COR-L47 (cell line): ENCODE data around the gene DNM1L.
"Not testable (repeated sequence)": the region's sequence is repeated elsewhere in the genome, so short reads cannot be mapped to it uniquely, and the experiment has no call there.

Experiments
- DNase-seq: peaks from one replicate; lab custom pipeline; 2025; lab: John Stamatoyannopoulos, UW

DNM1L gene

DNA sequence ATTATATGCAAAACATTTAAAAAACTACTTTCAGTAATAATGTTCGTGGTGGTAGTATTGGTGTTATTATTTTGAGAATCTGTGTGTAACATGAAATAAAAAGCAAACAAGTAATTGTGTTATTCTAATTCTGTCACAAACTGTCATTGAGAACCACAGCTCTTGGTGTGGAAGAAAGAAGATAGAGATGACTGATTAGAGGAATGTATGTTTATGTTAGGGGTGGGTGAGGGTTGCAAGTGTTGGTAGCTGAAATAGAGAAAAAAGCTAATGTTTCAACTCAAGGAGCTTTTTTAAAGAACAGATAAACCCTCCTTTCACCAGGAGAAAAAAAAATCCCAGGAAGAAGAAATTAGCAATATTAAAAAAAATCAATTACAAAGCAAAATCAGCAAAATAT lies 18.3 kb downstream of the DNM1L start:
- no peak for DNase-seq

DNA sequence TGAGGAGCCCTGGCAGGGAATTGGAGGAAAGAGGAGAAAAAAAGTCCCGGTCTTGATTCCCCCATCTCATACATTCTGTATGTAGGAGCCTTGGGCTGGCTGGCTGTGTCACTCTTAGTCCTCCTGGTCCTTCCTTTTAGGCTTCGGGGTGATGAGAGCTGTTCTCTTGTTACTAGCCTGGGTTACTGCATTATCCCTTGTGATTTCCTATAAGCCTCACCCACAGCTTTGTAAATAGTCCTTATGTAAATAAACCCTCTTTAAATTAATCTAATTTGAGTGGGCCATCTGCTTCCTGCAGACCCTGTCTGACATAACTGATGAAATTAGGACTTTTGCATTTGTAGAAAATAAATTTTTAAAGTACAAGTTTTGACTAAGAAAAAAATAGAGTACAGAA lies 19.2 kb downstream of the DNM1L start:
- peak; percentile 12 for DNase-seq

DNA sequence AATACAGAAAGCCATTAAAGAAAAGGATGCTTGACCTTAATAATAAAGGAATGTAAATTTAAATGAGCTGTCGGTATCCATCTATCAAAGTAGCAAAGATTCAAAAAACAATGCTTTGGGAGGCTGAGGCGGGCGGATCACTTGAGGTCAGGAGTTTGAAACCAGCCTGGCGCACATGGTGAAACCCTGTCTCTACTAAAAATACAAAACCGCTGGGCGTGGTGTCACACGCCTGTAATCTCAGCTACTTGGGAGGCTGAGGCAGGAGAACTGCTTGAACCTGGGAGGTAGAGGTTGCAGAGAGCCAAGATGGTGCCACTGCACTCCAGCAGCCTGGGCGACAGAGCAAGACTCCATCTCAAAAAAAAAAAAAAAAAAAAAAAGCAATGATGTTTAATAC lies 20.3 kb downstream of the DNM1L start:
- DNase-seq = not testable (repeated sequence)

- DNase-seq = no peak
These were observed 23.4 kb downstream of the DNM1L start for GRCh38 chr12:32702473-32702872.

DNA sequence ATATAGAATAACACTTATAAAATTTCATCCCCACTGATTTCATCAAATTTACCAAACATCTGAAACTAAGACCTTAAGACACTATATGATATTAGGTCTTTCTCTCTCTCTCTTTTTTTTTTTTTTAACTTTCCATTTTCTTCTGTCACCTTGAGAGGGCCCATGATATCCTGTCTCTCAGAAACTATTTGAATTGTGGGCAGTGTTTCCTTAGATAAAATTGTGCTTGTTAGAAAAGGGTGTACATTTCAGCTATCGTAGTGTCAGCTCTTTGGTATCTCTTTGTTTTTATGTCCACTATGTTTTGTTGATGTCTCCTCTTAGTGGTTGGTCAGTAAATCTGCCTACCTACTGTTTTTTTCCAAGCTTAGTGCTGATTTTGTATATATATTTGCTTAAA lies 23.8 kb downstream of the DNM1L start:
- DNase-seq = no peak

DNA sequence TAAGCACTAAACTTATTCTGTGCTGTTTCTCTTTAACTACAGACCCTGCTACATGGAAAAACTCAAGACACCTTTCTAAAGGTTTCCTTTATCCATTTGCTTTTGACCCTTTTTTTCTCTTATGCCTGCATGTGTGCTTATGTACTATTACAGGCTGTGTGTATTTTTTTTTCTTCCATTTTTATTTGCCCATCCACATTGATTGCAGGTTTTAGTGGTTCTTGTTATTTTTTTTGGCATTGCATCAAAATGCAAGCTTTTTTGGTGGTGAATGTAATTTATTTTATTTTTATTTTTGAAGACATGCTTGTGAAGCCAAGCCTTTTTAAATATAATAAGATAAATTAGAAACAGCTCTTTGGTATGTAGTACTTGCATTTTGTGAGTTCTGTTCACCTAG lies 26.7 kb downstream of the DNM1L start:
- DNase-seq = no peak

GRCh38 chr12:32706335-32707024 lies 27.4 kb downstream of the DNM1L start:
- no peak for DNase-seq

DNA sequence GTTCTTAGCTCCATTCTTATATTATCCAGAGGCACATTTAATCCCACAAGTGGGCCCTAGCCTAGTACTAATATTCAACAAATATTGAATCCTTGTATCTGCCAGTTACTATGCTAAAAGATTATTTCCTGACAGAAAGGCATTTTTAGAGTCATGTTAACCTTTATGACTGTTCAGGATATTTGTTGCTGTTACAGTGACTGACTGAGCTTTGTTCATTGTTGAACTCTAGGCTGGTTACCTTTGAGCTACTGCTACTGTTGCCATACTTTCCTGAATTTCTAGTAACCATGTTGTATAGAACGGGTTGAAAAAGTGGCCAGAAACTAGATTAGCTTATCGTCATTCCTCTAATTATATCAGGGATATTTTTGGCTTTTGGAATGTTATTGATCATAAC lies 29.8 kb downstream of the DNM1L start:
- no peak for DNase-seq

DNA sequence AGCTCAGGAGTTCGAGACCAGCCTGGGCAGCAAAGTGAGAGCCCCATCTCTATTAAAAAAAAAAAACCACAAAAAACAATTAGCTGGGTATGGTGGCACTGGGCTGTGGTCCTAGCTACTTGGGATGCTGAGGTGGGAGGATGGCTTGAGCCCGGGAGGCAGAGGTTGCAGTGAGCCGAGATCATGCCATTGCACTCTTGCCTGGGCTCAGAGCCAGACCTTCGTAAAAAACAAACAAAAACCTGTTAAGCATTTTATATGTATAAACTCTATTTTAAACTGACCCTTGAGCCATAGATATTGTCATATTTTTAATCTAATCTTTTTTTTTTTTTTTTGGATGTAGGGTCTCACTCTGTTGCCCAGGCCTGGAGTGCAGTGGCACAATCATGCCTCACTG lies 35.7 kb downstream of the DNM1L start:
- no peak for DNase-seq

DNA sequence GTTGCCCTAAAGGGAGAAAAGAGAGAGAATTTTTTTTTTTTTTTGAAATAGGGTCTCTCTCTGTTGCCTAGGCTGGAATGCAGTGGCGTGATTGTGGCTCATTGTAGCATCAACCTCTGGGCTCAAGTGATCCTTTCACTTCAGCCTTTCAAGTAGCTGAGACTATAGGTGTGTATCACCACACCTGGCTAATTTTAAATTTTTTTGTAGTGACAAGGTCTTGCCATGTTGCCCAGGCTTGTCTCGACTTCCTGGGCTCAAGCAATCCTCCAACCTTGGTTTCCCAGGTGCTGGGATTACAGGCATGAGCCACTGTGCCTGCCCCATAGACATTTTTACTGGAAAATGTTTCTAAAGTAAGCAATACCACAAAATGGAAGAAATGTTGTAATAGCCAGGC lies 39.8 kb downstream of the DNM1L start:
- DNase-seq = no peak

- DNase-seq = not testable (repeated sequence)
These were observed 46.2 kb downstream of the DNM1L start for GRCh38 chr12:32725308-32725707.

GRCh38 chr12:32726286-32726685 lies 47.2 kb downstream of the DNM1L start:
- DNase-seq = no peak

DNA sequence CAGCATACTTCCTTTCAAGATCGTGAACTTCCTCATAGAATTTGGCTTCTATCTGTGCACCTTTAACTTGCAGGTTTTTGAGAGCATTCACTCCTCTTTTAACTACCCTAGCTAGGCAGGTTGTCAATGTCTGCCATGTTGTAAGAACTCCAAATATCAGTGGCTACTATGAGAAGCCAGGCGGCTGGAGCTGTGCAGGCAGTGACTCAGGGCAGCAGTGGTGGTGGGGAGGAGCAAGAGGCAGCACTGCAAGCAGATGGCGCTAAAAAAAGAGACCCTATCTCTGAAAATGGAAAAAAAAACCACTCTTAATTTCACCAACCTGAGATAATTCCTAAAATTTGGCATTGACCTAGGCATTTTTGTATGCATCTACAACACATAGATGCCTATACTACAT lies 48.1 kb downstream of the DNM1L start:
- DNase-seq = no peak

- DNase-seq = no peak
These were observed 55.9 kb downstream of the DNM1L start for GRCh38 chr12:32734952-32735351.

DNA sequence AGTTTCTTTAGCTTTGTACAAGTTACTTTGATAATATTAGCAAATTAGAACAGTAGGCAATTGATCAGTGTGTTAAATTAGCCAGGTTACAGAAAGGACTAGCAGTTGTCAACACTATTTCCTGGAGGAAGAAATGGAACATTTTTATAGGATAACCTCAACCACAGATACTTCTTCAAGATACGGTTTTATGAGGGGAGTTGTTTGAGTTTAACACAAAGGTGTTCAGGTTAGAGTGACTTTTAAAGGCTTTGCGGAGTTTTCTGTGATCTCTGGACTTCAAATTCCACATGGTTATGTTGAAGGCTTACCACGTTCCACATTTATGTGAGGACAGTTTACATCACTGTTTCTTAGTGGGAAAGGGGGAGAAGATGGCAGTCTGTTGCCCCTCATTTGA lies 57.3 kb downstream of the DNM1L start:
- DNase-seq = no peak

DNA sequence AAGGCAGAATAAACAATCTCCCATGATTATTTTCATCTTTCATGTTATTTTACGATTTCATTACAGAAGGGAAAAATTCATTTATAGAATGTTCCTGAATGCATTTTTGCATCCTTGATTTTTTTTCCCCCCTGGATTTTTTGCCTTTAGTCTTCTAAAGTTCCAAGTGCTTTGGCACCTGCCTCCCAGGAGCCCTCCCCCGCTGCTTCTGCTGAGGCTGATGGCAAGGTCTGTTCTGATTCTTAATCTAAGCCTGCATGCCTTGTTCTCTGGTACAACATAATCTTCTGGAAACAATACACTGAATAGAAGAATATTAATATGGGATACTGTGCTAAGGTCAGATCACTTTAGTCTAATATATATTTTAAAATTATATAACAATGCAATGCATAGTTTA lies 58.6 kb downstream of the DNM1L start:
- DNase-seq = no peak

DNA sequence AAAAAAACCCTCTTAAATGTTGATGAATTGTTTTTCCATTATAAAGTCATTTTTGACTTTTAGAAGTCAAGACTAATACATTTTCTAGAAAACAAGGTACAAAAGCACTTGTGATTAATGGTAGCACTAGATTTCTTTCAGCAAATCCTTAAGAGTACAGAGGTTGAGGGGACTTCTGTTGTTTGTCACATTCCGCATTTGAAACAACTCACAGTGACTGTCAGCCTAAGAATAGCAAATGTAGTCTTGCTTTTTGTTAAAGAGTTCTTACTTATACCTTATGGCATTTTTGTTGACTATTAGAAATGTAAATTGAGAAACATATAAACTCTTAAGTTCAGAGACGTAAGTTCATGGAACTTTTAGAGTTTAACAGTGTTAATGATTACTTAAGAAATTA lies 60.2 kb downstream of the DNM1L start:
- DNase-seq = no peak

DNA sequence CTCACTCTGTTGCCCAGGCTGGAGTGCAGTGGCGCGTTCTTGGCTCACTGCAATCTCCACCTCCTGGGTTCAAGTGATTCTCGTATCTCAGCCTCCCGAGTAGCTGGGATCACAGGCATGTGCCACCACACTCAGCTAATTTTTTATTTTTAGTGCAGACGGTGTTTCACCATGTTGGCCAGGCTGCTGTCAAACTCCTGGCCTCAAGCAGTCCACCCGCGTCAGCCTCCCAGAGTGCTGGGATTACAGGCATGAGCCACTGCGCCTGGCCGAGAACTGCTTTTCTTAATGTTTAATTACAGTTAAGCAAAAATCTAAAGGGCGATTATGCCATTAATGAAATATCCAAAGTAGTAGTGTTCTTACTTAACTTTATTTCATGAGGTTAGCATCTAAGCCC lies 63.0 kb downstream of the DNM1L start:
- DNase-seq = no peak

GRCh38 chr12:32743264-32743663 lies 64.2 kb downstream of the DNM1L start:
- DNase-seq = no peak

- DNase-seq = no peak
These were observed 74.5 kb downstream of the DNM1L start for GRCh38 chr12:32753605-32754004.

DNA sequence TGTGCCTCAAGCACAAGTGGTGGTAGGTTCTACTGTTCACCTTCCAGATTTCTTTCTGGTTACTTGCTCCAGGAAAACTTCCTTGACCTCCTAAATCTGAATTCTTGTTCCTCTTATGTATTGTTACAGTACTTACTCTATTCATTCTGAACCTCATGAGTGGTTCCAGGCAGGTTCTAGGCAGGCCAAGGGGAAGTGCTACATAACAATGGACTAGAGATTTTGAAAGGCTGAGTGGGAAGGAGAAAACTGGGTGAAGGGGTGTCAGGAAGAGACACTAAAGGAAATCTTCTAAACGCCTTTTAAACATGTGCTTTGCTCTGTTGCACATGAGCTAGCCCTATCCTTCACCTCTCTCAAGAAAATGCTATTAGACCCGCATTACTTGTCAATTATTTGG lies 75.0 kb downstream of the DNM1L start:
- no peak for DNase-seq

DNA sequence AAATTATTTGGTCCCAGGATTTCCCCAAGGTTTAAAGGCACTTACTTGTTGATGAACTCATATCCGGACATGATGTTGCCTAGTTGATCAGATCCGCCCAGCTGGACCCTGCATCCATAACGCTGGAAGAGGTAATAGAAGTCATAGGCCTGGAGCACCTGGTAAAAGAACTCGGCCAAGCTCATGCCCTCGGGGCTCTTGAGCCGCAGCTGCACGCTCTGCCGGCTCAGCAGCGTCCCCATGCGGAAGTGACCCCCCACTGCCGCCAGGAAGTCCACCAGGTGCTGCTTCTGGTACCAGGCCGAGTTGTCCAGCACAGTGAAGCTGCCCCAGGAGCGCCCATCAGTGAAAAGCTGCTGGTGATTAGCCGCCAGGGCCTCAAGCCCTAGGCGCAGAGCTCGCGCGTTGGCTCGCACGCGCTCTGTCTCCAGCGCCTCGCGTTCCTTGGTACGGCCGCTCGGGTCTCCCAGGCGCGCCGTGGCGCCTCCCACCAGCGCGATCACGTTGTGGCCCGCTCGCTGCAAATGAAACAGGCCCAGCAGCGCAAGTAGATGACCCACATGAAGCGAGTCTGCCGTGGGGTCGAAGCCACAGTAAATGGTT lies 76.1 kb downstream of the DNM1L start:
- DNase-seq = peak; percentile 69

DNA sequence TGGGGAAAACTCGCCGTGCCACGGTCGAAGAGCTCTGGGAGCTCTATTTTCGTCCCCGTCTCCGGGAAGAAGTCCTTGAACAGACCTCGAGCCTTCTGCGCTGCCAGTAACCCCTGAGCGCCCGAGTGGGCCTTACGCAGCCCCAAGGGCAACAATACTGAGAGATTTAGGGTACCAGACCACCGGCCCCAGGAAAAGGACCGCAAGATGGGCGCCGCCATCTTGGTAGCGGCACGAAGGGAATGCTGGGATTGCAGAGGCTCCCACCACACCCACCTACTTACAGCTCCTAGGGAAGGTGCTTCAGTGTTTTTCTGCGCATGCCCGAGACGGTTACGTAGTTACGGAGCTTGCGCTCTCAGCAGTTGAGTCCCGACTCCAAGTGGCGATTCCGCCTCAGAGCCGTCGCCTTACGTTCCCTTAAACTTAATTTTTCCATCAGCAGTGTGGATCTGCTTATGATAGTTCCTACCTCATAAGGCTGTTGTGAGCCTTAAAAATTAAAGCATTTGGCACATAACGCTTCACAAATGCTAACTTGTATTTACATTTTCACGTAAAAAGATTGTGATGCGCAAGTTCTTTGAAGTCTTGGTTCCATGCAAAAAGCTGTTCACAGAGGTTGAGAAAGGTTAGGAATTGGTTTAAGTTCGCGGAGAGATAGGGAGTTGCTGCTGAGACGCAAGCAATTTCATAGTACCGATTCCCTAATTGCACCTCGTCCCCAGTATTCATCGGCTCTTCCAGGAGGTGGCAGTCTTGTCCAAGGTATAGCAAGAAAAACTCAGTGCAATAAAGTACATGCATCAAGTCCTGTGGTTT lies 76.8 kb downstream of the DNM1L start, which contains the start of gene YARS2:
TSS of gene YARS2 (minus strand) at position 244 of the 822 bp plus-strand sequence. CDS start at position 221, 23 bp downstream.
- peak; percentile 97 for DNase-seq
